ENCODE measurements around the gene SSTR5.

SSTR5 gene

DNA sequence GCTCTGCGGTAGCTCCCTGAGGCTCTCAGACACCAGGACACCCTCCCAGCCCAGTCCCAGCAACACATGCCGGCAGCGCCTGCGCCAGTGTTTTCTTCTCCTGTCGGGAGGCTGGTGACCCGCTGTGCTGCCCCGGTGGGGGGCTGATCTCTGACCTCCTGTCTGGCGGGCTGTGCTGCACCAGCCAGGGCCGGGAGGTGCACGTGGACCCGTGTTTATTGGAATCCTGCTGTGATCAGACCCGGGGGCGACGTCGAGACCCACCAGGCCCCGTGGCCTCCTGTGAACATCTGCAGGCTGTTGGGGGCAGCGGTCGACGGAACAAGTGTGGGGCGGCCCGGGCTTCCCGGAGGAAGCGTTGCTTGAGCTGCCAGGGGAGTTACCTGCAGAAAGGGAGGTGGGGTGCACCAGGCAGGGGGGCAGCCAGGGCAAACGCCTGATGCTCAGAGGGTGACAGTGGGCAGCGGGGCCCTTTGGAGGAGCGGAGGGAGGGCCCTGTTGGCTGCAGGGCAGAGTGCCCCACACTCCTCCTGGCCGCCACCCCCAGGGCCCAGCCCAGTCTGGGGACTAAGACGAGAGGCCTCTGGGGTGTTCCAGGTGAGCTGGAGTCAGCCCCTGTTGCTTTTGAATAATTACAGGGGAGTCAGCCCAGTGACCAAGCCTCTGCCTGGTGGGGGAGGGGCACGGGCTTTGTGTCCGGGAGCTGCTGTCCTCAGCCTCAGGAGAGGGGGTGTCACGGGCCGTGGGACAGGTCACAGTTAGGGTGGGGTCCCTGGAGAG, 2.3 kb upstream of the SSTR5 start:
- in situ Hi-C loops (cut with MboI; ENCODE audit: low sequenced_read_pairs): loop anchor here (25.0 kb wide), 1 partner anchor 358 kb away; the partner anchor contains the start of genes ANTKMT, FBXL16 and METRN

DNA sequence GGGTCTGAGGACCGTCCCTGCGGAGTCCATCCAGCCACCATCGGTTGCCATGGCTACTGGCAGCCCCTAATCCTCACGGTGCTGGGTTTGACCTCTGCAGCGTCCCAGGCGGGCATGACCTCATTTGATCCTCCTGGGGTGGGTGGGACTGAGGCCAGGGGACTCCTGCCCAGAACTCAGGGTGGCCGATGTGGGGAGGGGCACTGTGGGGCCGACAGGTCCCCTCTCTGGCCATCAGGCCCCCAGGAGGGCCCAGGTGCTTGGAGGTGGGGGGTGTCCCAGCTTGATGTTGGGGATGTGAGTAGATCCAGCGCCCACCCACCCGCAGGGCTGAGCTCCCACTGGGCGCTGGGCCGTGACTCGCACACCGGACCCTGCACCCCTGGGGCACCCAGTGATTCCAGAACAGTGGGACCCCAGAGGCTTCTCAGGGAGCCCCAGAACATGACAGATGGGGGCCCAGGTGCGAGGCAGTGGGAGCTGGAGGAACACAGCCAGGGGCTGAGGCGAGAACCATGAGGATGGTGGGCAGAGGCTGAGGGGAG, 1.6 kb upstream of the SSTR5 start:
- in situ Hi-C loops (cut with MboI; ENCODE audit: low sequenced_read_pairs): loop anchor here (25.0 kb wide), 1 partner anchor 359 kb away; the partner anchor contains the start of genes ANTKMT, FBXL16 and METRN

DNA sequence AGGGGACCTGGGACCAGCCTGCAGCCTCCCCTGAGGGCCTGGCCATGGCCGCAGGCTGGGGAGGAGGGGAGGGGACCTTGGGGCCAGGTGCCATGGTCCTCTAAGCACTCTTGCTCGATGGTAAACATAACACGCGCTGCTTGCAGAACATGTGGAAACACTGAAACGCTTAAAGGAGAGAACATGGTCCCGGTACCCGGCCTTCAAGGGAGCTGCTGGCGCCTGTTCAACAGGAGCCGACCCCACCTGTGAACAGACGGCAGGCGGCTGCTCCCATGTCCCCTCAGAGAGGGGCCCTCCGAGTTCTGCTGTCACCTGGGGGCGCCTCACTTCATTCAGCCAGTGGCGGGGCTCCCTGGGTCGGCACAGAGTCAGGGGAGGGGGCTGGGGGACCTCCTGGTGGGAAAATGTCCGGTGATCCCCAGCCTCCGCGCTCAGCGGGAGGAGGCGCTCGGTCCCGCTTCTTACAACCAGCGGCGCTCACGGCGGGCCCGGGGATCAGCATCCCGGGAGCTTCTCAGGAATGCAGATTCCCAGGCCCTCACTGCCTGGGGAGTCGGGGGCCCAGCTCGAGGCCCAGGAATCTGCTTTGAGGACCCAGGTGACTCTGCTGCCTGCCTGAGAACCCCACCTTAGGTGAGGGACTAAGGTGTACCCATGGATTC, 854 bp upstream of the SSTR5 start:
- in situ Hi-C loops (cut with MboI; ENCODE audit: low sequenced_read_pairs): loop anchor here (25.0 kb wide), 1 partner anchor 359 kb away; the partner anchor contains the start of genes ANTKMT, FBXL16 and METRN

DNA sequence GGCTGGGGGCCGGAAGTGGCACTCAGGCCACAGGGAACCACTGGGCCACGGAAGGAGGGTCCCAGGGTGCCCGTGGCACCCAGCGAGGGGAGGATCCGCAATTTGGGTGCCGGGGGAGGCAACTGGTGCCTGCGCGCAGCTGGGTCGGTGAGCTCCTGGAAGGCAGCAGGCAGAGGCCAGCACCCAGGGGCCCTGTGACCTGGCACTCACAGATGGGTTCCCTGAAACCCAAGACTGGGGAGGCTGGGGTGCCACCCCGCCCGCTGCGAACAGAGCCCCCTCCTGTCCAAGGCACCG, 663 bp downstream of the SSTR5 start:
- in situ Hi-C loops (cut with MboI; ENCODE audit: low sequenced_read_pairs): loop anchor here (25.0 kb wide), 1 partner anchor 361 kb away; the partner anchor contains the start of genes ANTKMT, FBXL16 and METRN

DNA sequence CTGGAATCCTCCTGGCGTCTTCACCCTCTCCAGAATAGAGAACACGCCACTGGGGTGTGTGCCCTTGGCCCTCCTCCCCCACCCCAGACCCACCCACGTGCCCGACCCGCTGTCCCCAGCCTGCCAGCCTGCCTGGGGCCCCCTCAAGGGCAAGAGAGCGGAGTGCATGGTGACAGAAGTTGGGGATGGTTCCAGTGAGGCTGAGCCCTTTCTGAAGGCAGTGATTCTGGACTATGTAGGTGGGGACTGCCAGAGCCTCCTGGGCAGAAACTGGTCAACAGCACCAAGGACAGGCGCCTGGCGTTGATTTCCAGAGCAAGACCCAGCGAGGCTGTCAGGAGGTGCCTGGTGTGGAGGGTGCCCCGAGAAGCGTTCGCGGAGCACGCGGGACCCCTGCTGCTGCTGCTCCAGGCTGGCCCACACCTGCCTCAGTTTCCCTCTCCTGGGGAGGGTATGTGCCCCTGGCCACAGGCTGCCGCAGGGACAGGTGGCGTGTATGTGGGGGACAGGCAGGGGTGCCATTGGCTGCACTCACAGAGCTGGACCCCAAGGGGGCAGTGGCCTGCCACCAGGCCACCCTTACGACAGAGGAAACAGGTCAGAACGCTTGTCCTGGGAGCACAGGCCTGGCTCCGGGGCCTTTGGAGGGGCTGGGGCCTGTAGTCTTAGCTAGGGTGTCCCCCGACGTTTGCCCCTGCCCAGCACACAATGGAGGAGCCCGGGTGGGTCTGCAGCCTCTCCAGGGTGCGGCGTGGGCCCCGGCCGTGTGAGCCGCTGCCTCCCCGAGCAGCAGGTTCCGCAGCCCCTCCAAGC, 1.2 kb downstream of the SSTR5 start:
- in situ Hi-C loops (cut with MboI; ENCODE audit: low sequenced_read_pairs): loop anchor here (25.0 kb wide), 1 partner anchor 361 kb away; the partner anchor contains the start of genes ANTKMT, FBXL16 and METRN

DNA sequence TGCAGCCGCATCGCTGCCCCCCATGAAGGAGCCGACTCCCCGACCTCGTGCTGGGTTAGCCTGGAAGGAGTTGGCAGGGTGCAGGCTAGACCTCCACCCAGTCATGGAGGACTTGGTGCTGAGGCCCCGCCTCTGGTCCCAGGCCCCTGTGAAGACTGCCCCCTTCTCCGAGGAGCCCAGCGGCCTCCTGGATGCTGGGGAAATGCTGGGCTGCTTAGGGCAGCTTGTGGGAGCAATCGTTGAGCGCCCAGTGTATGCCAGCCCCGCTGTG, 1.8 kb downstream of the SSTR5 start:
- in situ Hi-C loops (cut with MboI; ENCODE audit: low sequenced_read_pairs): loop anchor here (25.0 kb wide), 1 partner anchor 362 kb away; the partner anchor contains the start of genes ANTKMT, FBXL16 and METRN

DNA sequence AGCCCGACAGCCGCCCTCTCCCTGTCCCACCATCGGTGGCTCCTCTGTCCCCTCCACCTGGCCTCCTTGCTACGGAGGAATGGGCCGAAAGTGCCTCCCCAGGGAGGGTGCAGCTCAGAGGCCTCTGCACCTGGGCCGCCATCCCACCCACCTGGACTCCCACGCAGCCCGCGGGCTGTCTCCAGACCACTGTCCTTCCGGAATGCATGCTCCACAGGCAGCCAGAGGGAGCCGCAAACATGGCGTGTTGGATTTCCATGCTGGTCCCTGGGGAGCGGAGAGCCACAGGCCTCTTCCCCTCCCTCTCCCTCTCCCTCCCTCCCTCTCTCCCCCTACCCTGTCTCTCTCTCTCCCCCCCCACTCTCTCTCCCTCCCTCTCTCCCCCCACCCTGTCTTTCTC, 3.0 kb downstream of the SSTR5 start:
- in situ Hi-C loops (cut with MboI; ENCODE audit: low sequenced_read_pairs): no loop called here

DNA sequence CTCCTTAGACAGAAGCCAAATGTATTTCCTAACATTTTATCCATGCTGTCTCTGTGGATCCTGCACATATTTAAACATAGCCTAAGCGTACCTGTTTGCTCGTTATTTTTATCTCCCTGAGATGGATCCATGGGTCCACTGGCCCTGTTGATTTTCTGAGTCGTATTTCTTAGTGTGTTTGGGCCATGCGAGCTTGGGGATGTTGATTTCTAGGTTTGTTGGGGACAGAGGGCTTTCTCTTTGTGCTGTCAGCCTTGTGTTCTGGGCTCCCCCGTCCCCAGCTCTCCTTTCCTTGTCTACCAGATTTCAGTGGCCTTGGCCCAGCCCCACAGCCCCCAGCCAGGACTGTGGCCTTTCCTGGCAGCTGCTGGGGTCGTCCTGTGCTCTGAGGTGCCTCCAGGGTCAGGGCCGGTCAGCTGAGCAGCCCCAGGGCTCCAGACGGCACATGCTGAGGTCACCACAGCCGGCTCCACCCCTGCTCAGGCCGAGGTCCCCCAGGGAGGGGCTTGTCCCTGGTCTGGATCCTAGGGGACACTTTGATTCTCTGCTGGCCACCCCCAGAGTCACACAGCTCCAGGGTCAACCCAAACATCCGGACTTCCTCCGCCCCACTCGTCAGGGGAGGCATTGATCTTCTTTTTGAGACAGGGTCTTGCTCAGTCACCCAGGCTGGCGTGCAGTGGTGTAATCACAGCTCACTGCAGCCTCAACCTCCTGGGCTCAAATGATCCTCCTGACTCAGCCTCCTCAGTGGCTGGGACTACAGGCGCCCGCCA, 4.4 kb downstream of the SSTR5 start:
- in situ Hi-C loops (cut with MboI; ENCODE audit: low sequenced_read_pairs): no loop called here

DNA sequence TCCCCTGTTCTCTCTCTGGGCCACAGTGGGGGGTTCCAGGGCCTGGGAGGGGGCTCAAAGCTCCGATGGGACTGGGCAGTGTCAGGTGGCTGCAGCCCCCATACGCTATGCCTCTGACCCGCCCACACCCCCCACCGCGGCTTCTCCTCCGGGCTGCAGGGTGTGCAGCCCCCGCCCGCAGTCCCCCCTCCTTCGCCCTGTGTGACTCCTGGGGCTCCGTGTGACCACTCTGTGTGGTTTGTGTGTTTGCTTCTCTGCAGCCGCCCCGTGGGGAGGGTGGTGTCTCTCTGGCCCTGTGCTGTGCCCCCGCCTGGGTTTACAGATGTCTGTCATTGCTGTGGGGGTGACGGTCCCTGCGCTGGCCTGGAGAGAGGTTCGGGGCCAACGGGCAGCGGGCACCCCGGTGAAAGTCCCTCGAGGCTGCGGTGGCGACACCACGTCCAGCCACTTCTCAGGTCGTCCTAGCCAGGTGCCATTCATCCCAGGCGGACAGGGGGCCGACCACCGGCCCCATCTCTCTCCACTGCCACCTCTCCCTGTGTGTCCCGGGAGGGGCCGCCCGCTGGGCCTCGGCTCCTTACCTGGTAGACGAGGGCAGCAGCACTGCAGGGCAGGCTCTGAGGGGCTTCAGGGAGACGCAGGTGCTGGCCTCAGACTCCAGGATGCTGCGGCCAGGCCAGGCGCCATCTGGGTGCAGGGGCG, 5.5 kb downstream of the SSTR5 start:
- in situ Hi-C loops (cut with MboI; ENCODE audit: low sequenced_read_pairs): no loop called here

DNA sequence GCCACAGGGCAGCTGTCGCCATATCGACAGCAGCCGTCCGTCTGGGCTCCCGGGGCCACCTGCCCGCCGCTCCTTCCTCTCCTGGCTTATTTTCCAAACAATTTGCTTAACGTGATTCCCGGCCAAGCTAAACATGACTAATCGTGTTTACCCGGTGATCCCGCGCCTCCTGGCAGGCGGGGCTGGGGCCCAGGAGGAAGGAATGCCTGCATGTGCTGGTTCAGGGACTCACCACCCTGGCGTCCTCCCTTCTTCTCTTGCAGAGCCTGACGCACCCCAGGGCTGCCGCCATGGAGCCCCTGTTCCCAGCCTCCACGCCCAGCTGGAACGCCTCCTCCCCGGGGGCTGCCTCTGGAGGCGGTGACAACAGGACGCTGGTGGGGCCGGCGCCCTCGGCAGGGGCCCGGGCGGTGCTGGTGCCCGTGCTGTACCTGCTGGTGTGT, 6.1 kb downstream of the SSTR5 start:
- in situ Hi-C loops (cut with MboI; ENCODE audit: low sequenced_read_pairs): no loop called here

DNA sequence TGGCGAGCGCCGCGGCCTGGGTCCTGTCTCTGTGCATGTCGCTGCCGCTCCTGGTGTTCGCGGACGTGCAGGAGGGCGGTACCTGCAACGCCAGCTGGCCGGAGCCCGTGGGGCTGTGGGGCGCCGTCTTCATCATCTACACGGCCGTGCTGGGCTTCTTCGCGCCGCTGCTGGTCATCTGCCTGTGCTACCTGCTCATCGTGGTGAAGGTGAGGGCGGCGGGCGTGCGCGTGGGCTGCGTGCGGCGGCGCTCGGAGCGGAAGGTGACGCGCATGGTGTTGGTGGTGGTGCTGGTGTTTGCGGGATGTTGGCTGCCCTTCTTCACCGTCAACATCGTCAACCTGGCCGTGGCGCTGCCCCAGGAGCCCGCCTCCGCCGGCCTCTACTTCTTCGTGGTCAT, 6.8 kb downstream of the SSTR5 start:
- in situ Hi-C loops (cut with MboI; ENCODE audit: low sequenced_read_pairs): no loop called here

DNA sequence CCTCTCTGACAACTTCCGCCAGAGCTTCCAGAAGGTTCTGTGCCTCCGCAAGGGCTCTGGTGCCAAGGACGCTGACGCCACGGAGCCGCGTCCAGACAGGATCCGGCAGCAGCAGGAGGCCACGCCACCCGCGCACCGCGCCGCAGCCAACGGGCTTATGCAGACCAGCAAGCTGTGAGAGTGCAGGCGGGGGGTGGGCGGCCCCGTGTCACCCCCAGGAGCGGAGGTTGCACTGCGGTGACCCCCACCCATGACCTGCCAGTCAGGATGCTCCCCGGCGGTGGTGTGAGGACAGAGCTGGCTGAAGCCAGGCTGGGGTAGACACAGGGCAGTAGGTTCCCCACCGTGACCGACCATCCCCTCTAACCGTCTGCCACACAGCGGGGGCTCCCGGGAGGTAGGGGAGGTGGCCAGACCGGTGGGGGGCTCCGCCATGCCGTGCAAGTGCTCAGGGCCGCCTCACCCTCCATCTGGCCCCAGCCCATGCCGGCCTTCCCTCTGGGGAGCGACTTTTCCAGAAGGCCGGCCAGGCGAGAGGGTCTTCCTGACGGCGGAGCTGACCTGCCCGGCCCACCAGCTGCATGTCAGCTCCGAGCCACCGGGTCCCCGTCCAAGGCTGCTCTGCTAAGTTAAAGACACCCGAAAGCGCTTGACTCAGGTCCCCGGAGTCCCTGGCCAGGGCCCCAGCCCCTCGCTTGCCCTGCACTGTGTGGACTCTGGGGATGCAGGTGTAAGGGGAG, 7.4 kb downstream of the SSTR5 start:
- in situ Hi-C loops (cut with MboI; ENCODE audit: low sequenced_read_pairs): no loop called here

DNA sequence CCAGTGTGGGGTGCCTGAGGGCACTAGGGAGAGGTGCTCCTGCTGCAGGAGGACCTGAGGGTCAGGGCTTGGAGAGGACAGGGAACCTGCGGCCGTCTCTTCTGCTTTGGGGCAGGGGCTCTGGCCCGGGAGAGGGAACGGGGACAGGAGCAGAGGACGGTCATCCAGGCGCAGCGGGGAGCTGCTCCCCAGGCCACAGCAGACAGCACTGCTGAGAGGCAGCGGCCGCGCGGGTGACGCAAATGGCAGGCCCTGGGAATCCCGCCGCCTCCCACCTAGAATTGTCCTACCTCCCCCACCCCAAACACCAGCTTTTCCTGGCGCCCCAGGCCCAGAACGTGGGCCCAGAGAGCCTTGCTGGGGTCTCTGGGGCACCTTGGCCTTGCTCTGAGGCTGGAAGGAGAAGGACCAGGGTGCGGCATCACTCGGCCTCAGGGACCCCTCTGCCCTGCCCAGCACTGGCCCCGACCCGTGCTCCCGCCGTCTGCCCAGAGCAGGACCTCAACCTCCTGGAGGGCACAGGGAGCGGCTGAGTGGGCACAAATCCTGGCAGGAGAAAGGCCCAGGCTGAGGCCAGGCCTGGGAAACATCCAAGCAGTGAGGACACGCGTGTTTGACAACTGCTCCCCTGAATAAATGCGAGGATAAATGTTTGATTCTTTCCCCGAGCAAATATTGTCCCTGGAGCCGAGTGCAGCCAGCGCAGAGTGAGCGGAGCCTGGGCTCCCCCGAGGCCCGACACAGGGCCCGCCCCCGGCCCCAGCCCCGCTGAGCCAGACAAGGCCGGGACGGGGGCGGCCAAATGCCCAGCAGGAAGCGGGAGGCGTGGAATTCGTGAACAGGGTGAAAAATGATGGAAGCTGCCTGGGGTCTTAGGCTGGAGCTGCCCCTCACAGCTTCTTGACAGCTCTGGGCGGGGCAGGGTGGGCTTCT, 8.5 kb downstream of the SSTR5 start:
- in situ Hi-C loops (cut with MboI; ENCODE audit: low sequenced_read_pairs): no loop called here

DNA sequence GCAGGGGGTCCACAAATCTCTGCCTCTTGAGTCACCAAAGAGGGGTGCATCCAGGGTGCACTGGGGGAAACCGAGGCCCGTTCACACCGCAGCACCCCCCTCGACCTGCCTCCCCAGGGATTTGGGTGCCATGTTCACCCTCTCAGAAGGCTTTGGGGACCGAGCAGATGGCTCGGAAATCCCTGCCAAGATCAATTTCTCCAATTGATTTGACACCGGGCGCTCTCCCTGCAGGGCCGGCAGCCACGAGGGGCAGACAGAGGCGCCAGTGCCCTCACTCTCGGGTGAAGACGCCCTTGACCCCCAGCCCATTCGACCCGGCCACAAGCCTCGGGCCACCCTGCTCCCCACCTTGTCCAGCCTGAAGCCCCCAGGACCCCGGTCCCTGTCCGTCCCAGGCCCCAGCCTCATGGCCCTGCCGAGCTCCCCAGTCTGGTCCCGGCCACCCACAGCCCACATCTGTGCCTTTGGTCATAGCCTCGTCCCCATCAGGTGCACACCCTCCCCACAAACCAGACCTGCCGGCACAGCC, 9.3 kb downstream of the SSTR5 start:
- in situ Hi-C loops (cut with MboI; ENCODE audit: low sequenced_read_pairs): no loop called here

DNA sequence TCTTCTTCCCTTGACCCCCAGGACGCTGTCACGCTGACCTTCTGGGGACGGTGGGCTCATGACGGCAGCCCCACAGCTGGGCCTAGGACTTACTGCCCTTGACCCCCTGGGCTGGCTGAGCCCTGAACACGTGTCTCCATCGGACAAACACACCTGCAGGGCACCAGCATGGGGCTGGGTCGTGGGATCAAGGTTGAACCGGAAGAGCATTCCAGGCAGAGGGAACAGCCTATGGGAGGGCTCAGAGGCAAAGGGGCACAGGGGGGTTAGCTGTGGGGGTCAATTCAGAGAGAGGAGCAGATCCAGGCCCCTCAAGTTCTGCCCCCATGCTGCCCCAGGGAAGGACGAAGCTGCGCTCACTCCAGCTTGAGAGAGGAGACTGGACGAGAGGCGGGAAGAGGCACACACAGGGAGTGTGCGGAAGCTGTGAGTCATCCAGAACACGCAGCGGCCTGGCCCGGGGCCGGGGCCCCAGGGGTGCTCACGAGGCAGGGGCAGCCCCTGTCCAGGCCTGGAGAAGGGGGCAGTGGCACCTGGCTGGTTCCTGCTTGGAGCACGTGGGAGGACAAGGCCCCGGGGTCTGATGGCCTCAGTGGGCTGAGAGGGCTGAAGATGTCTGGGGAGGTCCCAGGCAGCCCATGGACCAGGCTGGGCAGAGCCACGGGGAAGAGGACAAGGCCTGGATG, 9.9 kb downstream of the SSTR5 start:
- in situ Hi-C loops (cut with MboI; ENCODE audit: low sequenced_read_pairs): no loop called here

DNA sequence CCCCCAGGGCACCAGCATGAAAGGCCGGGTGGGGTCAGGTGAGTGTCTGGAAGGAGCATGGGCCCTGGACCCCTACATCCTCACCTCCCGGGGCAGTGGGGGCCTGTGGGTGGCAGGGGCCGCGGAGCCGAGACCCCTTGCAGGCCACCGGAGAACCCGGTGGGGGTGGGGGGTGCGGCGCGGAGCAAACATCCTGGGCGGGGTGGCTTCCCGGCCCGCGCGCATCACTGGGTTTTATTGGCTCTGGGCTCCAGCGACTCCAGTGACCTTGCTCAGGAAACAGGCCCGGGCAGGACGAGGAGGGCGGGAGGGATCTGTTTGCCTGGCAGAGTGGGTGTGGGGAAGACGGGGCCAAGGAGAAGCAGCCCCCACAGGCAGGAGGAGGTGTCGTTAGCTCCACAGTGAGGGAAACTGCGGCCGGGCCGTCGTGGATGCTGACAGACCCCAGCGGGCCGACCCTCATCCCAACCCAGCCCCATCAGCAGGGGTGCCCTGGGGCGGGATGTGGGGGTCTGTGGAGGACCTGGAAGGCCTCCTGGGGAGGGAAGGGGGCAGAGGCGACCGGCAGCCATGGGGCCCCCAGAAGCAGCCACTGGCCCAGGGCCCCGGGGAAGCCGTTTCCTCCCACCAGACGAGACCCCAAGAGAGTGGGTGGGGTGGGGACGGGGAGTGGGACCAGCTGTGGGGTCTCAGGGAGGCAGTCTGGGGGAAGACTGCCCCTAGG, 10.6 kb downstream of the SSTR5 start:
- in situ Hi-C loops (cut with MboI; ENCODE audit: low sequenced_read_pairs): no loop called here

DNA sequence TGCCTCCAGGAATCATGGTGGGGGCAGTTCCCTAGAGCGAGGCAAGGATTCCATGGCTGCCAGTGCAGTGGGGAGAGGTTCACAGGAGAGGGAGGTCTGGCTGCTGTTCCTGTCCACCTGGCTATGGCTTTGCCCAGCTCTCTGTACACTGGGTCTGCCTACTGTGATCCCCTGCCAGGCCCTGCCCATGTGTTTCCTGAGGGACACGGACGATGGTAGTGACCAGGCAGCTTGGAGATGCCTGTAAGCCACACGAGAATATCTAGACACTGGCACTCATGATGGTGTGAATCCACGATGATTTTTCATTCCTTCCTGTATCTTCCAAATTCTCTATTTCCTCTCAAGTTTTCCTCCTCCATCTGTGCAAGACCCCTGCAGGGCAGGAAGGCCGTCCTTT, 12.4 kb downstream of the SSTR5 start:
- in situ Hi-C loops (cut with MboI; ENCODE audit: low sequenced_read_pairs): no loop called here

Measured in HL-60/S4 (cell line).